Vagina (tissue), 2 donors: Measurements from ENCODE around the gene TRPC1.

Experiments used
- POLR2A ChIP-seq, 2 donors: fragments of 450-650 bp; IDR thresholded peaks; one replicate each; pipeline ENCODE4 v1.6.1; 2017; ENCODE audit warnings: antibody characterized with exemption in 2 of 2, mild to moderate bottlenecking in 2 of 2, moderate library complexity in 2 of 2
- POLR2AphosphoS5 ChIP-seq, 2 donors: sonication (generic); formaldehyde crosslinking; IDR thresholded peaks; one replicate each; pipeline ENCODE4 v1.9.0; 2017; ENCODE audit warnings: antibody characterized with exemption in 2 of 2, mild to moderate bottlenecking in 2 of 2, low read depth in 1 of 2; ENCODE audit not compliant: insufficient read depth in 1 of 2
- TF ChIP-seq, protein P1 (sequence below), 3 experiments: fragments of 450-650 bp in 2 of 3; fragments of 200-600 bp in 1 of 3; sonication (generic) in 1 of 3; IDR thresholded peaks; one replicate each; pipeline ENCODE4 v1.5.1; 2017 to 2019; ENCODE audit warnings: antibody characterized with exemption in 3 of 3, mild to moderate bottlenecking in 2 of 3, moderate library complexity in 2 of 3

DNA sequence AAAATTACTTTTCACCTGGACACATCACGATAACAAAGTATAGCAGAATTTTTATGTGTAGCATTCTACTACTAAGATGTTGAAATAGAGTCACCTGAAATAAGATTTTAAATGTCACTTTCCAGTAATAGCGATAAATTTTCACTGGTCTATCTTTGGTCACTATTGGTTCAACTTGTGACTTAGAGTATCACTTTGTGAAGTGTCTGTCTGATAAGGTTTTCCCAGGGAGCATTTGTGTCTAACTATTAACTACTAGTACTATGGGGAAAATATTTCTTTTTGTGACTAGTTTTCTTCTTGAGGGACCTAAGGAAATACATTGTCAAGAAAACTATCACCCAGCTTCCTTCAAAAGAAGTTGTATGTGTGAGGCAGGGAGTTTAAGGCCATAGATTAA, 11.0 kb downstream of the TRPC1 start:
- no peak for TF ChIP-seq POLR2A (IDR thresholded peaks at IDR 0.05)
- TF ChIP-seq, protein P1, sequence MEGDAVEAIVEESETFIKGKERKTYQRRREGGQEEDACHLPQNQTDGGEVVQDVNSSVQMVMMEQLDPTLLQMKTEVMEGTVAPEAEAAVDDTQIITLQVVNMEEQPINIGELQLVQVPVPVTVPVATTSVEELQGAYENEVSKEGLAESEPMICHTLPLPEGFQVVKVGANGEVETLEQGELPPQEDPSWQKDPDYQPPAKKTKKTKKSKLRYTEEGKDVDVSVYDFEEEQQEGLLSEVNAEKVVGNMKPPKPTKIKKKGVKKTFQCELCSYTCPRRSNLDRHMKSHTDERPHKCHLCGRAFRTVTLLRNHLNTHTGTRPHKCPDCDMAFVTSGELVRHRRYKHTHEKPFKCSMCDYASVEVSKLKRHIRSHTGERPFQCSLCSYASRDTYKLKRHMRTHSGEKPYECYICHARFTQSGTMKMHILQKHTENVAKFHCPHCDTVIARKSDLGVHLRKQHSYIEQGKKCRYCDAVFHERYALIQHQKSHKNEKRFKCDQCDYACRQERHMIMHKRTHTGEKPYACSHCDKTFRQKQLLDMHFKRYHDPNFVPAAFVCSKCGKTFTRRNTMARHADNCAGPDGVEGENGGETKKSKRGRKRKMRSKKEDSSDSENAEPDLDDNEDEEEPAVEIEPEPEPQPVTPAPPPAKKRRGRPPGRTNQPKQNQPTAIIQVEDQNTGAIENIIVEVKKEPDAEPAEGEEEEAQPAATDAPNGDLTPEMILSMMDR (IDR thresholded peaks at IDR 0.05): no peak
- no peak for TF ChIP-seq POLR2AphosphoS5 (IDR thresholded peaks at IDR 0.05; ENCODE audit: insufficient read depth in 1 of 2, low read depth in 1 of 2)
